Pons (tissue), 1 donor: ENCODE data around the gene PCDHGC4.

Experiments
- DNase-seq: peaks from one replicate; pipeline ENCODE4 v3.0.0-alpha.2; 2016; ENCODE audit warnings: low spot score

The PCDHGC4 gene

GRCh38 chr5:141512390-141512910 lies 27.6 kb downstream of the PCDHGC4 start:
- no peak for DNase-seq

GRCh38 chr5:141512911-141513626 lies 28.2 kb downstream of the PCDHGC4 start:
- no peak for DNase-seq

- DNase-seq: peak; percentile 78
Observed at GRCh38 chr5:141513627-141514329, 28.9 kb downstream of the PCDHGC4 start.

- DNase-seq: no peak
Observed at GRCh38 chr5:141514330-141515133, 29.7 kb downstream of the PCDHGC4 start.

GRCh38 chr5:141515141-141515540 lies 30.3 kb downstream of the PCDHGC4 start:
- no peak for DNase-seq

- DNase-seq: no peak
Observed at GRCh38 chr5:141515946-141516671, 31.3 kb downstream of the PCDHGC4 start.

GRCh38 chr5:141516672-141517025 lies 31.8 kb downstream of the PCDHGC4 start:
- DNase-seq: no peak

- no peak for DNase-seq
Observed at GRCh38 chr5:141517312-141517711, 32.5 kb downstream of the PCDHGC4 start.

- no peak for DNase-seq
Observed at GRCh38 chr5:141517880-141518617, 33.2 kb downstream of the PCDHGC4 start.

- no peak for DNase-seq
Observed at GRCh38 chr5:141518618-141519015, 33.8 kb downstream of the PCDHGC4 start.

- DNase-seq: no peak
Observed at GRCh38 chr5:141519605-141520565, 35.1 kb downstream of the PCDHGC4 start.

GRCh38 chr5:141521244-141521781 lies 36.5 kb downstream of the PCDHGC4 start:
- DNase-seq: peak; percentile 98

- no peak for DNase-seq
Observed at GRCh38 chr5:141522301-141522700, 37.5 kb downstream of the PCDHGC4 start.

- no peak for DNase-seq
Observed at GRCh38 chr5:141523991-141524390, 39.2 kb downstream of the PCDHGC4 start.

- DNase-seq: peak; percentile 88
Observed at GRCh38 chr5:141524604-141525597, 40.1 kb downstream of the PCDHGC4 start.

- no peak for DNase-seq
Observed at GRCh38 chr5:141525653-141526052, 40.8 kb downstream of the PCDHGC4 start.

GRCh38 chr5:141527426-141527825 lies 42.6 kb downstream of the PCDHGC4 start:
- DNase-seq: no peak

GRCh38 chr5:141528291-141528984 lies 43.6 kb downstream of the PCDHGC4 start:
- no peak for DNase-seq
